Transverse colon (tissue), 3 donors: ENCODE results near the gene STX7.

ENCODE experiments used
- POLR2A ChIP-seq: fragments of 450-650 bp; IDR thresholded peaks from one replicate; pipeline ENCODE4 v1.6.1; 2016; ENCODE audit warnings: antibody characterized with exemption, mild to moderate bottlenecking, moderate library complexity
- TF ChIP-seq, protein P1 (sequence below), 5 experiments: fragments of 200-600 bp in 3 of 5; fragments of 450-650 bp in 2 of 5; sonication (generic) in 3 of 5; IDR thresholded peaks; 1 replicate in 2 of 5; 2 replicates in 3 of 5; pipeline ENCODE4 v1.5.1; 2016 to 2017; ENCODE audit warnings: antibody characterized with exemption in 5 of 5, inconsistent platforms in 3 of 5, mild to moderate bottlenecking in 2 of 5, moderate library complexity in 1 of 5

DNA sequence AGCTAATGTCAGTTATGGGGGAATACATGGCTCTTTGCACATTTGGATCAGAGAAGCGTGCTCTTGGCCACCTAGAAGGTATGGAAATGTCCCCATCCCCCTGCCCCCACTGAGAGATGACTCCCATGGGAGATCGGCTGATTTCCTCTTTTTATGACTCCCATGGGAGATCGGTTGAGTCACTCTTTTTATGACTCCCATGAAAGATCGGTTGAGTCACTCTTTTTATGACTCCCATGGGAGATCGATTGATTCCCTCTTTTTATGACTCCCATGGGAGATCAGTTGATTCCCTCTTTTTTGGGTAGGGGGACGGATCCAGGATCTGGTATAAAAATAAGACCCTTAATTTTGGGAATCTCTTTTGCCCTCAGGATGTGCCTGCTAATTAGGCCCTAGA is 14.9 kb upstream of the STX7 start:
- no peak for TF ChIP-seq POLR2A
- TF ChIP-seq, protein P1, sequence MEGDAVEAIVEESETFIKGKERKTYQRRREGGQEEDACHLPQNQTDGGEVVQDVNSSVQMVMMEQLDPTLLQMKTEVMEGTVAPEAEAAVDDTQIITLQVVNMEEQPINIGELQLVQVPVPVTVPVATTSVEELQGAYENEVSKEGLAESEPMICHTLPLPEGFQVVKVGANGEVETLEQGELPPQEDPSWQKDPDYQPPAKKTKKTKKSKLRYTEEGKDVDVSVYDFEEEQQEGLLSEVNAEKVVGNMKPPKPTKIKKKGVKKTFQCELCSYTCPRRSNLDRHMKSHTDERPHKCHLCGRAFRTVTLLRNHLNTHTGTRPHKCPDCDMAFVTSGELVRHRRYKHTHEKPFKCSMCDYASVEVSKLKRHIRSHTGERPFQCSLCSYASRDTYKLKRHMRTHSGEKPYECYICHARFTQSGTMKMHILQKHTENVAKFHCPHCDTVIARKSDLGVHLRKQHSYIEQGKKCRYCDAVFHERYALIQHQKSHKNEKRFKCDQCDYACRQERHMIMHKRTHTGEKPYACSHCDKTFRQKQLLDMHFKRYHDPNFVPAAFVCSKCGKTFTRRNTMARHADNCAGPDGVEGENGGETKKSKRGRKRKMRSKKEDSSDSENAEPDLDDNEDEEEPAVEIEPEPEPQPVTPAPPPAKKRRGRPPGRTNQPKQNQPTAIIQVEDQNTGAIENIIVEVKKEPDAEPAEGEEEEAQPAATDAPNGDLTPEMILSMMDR (IDR thresholded peaks at IDR 0.05), result no peak
